ENCODE data around the gene SDK2. TPM values are rescaled to one million over a fixed set of nuclear protein-coding genes. Genes with fewer than 3 reads are reported as not detected.

Gene SDK2
- polyA plus RNA-seq, 2 of the 4 experiments (the other 2 are of a cell fraction): 0.36 to 0.57 TPM

- Histone ChIP-seq H3K4me3 (no peak overlapping the region), H3K27ac (no peak overlapping the region), H3K4me2 (no peak overlapping the region), H3K4me1 (peaks cover 5% of the 10 kb centered on the region; the same call in 2 of the 3 replicates), H3K9me3 (no peaks in the 10 kb centered on the region)
- DNase-seq (ENCODE audit: low read depth in 1 of 2, low spot score in 1 of 2): no peak
- ATAC-seq: no peak
- 50% methylated on average over 9 of the region's 14 CpGs for WGBS (ENCODE audit: missing lambda C conversion rate)
- ChIA-PET CTCF (interaction anchor here (1.0 kb wide), 1 partner anchor 14 kb away, joined by 3 read pairs; no protein-coding TSS in a partner anchor), POLR2A (no interaction called here)
- TF ChIP-seq, protein P1, sequence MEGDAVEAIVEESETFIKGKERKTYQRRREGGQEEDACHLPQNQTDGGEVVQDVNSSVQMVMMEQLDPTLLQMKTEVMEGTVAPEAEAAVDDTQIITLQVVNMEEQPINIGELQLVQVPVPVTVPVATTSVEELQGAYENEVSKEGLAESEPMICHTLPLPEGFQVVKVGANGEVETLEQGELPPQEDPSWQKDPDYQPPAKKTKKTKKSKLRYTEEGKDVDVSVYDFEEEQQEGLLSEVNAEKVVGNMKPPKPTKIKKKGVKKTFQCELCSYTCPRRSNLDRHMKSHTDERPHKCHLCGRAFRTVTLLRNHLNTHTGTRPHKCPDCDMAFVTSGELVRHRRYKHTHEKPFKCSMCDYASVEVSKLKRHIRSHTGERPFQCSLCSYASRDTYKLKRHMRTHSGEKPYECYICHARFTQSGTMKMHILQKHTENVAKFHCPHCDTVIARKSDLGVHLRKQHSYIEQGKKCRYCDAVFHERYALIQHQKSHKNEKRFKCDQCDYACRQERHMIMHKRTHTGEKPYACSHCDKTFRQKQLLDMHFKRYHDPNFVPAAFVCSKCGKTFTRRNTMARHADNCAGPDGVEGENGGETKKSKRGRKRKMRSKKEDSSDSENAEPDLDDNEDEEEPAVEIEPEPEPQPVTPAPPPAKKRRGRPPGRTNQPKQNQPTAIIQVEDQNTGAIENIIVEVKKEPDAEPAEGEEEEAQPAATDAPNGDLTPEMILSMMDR (IDR thresholded peaks at IDR 0.05): no peak
- TF ChIP-seq CEBPB (IDR thresholded peaks at IDR 0.05) (no peak), JUN (IDR thresholded peaks at IDR 0.05) (no peak), FOXS1 (CRISPR knock-in tag; IDR thresholded peaks at IDR 0.05) (no peak), MYC (IDR thresholded peaks at IDR 0.05; ENCODE audit: borderline replicate concordance, low read length) (no peak), JUNB (IDR thresholded peaks at IDR 0.05) (no peak), CHD4 (IDR thresholded peaks at IDR 0.05; ENCODE audit: borderline replicate concordance) (no peak), GATA3 (IDR thresholded peaks at IDR 0.05; ENCODE audit: borderline replicate concordance) (no peak), RAD21 (conservative IDR thresholded peaks at IDR 0.05 in 1 of 2, IDR thresholded peaks at IDR 0.05 in 1 of 2) (no peak), BHLHE40 (IDR thresholded peaks at IDR 0.05; ENCODE audit: low read depth, low read length) (no peak), SMC3 (IDR thresholded peaks at IDR 0.05) (no peak), EHMT2 (IDR thresholded peaks at IDR 0.05; ENCODE audit: low read depth) (no peak), KDM1A (IDR thresholded peaks at IDR 0.05; ENCODE audit: low read depth) (no peak), TP53 (CRISPR knock-in tag; IDR thresholded peaks at IDR 0.05) (no peak), CHD2 (IDR thresholded peaks at IDR 0.05; ENCODE audit: low read length, partially characterized antibody) (no peak)
- TF ChIP-seq, protein P2, sequence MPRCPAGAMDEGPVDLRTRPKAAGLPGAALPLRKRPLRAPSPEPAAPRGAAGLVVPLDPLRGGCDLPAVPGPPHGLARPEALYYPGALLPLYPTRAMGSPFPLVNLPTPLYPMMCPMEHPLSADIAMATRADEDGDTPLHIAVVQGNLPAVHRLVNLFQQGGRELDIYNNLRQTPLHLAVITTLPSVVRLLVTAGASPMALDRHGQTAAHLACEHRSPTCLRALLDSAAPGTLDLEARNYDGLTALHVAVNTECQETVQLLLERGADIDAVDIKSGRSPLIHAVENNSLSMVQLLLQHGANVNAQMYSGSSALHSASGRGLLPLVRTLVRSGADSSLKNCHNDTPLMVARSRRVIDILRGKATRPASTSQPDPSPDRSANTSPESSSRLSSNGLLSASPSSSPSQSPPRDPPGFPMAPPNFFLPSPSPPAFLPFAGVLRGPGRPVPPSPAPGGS (IDR thresholded peaks at IDR 0.05): no peak
- FAIRE-seq: no peak
Measured at GRCh38 chr17:73612031-73612472, 32.2 kb downstream of the SDK2 start.

DNA sequence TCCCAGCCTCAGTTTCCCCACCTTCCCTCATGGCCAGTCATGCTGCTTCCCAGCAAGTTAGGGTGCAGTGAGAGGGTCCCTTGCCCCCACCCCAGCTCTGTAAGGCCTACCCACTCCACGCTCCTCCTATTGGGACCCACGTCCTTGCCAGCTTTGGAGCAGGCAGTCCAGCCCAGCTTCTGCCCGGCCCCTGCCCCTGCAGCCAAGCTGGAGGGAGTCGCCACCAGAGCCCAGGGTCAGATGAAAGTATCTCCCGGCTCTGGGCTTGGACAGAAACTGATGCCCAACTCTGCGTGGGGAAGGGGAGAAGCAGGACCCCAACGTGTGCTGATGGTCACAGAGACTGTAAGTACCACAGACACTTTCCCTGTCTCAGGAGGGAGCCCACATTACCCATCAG lies 32.6 kb downstream of the SDK2 start:
- TF ChIP-seq HOXB13 (CRISPR knock-in tag; IDR thresholded peaks at IDR 0.05; ENCODE audit: low read depth) (no peak), JUN (IDR thresholded peaks at IDR 0.05) (no peak), CHD4 (IDR thresholded peaks at IDR 0.05; ENCODE audit: borderline replicate concordance) (no peak), REST (IDR thresholded peaks at IDR 0.05) (no peak), HOXA7 (CRISPR knock-in tag; IDR thresholded peaks at IDR 0.05) (no peak), KDM5A (IDR thresholded peaks at IDR 0.05) (no peak), CBX8 (IDR thresholded peaks at IDR 0.05) (no peak), TP53 (CRISPR knock-in tag; IDR thresholded peaks at IDR 0.05) (no peak), JUNB (IDR thresholded peaks at IDR 0.05) (no peak), FOSB (CRISPR knock-in tag; IDR thresholded peaks at IDR 0.05) (no peak), FOSL2 (IDR thresholded peaks at IDR 0.05) (no peak), FOSL2 (CRISPR knock-in tag; IDR thresholded peaks at IDR 0.05) (no peak), RCOR1 (IDR thresholded peaks at IDR 0.05; ENCODE audit: low read depth, low read length) (no peak), POLR2A (IDR thresholded peaks at IDR 0.05; ENCODE audit: low read length) (no peak), CBX2 (IDR thresholded peaks at IDR 0.05; ENCODE audit: borderline replicate concordance, low read depth) (no peak)
- TF ChIP-seq, protein P2 (IDR thresholded peaks at IDR 0.05): no peak
- POLR2A ChIA-PET: no interaction called here
- no peak for ATAC-seq
- Histone ChIP-seq H3K4me3 (no peak overlapping the region), H3K9me3 (no peaks in the 10 kb centered on the region), H3K4me1 (peaks cover 5% of the 10 kb centered on the region; the same call in 2 of the 3 replicates), H3K4me2 (no peak overlapping the region), H3K27ac (no peak overlapping the region)
- CTCF ChIA-PET: no interaction called here
- 72% methylated on average over 7 of the region's 7 CpGs for WGBS (ENCODE audit: missing lambda C conversion rate)
- DNase-seq (ENCODE audit: low read depth in 1 of 2, low spot score in 1 of 2): no peak
- no peak for FAIRE-seq

Measured in A549 (cell line).